Femur (tissue), 1 donor: ENCODE measurements around the gene ZNF550.

ENCODE experiments used
- DNase-seq: peaks from one replicate; pipeline ENCODE4 v3.0.0-alpha.2; 2017

ZNF550 gene

DNA sequence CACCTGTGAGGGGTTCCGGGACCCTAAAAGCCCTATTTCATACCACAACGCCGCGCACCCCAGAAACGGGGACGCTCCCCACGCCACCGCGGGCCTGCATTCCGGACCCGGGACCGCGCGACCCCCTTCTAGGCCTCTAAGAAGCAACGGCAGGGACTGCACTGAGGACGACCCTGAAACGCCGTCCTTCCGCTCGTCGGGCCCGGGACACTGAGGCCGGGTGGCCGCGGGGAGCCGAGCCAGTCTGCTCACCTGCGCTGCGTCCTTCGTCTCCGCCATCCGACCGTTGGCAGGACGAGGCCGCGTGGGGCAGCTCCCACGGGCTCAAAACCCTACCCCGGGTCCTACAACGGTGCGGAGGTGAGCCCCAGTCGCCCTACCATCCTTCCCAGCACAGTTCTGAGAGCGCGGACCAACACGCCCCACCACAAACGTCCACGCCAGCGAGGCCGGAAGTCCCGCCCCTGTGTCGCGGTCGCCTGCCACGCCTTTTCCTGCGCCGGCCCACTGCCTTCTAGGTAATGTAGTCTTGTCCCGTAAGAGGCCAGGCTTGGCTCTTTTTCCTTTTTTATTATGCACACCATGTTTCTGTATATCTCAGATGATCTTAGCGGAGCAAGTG lies at the start of gene ZNF550:
Gene ZNF550 (minus strand): TSS at position 460 of the 622 bp plus-strand sequence. CDS start 181 bp downstream, at position 279.
- DNase-seq, result peak; percentile 95

DNA sequence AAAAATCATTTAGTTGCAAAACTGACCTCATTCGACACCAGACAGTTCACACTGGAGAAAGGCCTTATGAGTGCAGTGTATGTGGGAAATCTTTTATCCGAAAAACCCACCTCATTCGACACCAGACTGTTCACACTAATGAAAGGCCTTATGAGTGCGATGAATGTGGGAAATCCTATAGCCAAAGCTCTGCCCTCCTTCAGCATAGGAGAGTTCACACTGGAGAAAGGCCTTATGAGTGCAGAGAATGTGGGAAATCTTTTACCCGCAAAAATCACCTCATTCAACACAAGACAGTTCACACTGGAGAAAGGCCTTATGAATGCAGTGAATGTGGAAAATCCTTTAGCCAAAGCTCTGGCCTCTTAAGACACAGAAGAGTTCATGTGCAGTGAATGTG lies 47.3 kb upstream of the ZNF550 start:
- DNase-seq, result no peak

DNA sequence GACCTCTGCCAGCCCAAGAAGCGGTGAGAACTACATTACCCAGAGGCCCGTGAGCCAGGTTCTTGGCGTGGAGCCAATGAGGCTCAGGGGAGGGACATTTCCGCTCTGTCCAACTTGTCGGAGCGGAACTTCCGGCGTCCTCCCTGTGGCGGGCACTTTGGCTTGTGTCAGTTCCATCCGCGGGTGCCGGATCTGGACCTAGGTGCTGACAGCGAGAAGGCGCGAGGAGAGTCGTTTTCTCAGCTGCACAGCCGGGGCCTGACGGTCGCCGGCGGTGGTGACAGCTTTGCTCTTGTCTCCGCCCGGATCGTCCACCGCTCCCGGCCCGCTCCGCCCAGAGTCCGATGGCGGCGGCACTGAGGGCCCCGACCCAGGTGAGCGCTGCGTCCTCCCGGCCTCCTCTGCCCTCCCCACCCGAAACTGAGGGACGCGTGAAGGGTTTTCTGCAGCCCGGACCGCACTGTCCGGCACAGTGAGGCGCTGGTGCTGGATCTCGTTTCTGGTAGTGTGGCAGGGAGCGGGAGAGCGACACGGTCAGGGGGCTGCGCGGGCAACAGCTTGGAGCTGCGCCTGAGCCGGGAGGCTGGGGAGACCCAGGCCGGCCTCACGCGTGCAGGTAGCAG lies 40.2 kb upstream of the ZNF550 start, which contains the start of gene ZNF530:
Gene ZNF530 (plus strand): TSS at position 125 of the 623 bp plus-strand sequence. CDS start 4,461 bp downstream, outside the sequence.
- peak; percentile 96 for DNase-seq

DNA sequence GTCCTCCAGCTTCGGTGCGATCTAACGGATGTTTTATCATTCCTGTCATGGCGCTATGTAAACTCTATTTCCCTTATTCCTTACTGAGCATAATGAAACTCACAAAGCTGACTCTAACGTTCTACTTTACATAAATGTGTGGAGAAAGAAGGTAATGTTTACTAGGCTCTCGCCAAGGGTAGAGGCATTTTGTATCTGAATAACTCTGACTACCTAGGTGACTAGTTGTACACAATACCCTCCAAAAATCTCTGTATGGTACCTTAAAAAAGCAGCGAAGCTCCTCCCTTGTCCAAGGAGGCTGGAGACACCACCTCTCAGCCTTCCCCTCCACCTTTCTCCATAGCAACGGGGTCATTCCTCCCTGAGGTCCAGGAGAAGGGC lies 39.7 kb upstream of the ZNF550 start:
- DNase-seq, result no peak

DNA sequence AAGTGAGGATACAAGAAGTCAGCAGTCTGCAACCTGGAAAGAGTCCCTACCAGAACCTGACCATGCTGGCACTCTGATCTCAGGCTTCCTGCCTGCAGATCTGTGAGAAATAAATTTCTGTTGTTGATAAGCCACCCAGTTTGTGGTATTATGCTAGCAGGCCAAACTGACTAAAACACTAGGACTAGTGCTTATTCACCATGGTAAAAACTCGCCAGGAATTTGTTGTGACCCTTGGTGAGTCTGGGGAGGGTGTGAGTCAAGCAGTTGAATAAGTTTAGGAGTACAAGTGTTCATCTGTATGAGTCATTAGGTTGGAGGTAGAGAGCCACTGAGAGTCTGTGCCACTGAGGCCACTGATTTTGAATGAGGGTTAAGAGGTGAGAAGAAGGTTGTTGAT lies 27.9 kb upstream of the ZNF550 start:
- DNase-seq, result no peak

DNA sequence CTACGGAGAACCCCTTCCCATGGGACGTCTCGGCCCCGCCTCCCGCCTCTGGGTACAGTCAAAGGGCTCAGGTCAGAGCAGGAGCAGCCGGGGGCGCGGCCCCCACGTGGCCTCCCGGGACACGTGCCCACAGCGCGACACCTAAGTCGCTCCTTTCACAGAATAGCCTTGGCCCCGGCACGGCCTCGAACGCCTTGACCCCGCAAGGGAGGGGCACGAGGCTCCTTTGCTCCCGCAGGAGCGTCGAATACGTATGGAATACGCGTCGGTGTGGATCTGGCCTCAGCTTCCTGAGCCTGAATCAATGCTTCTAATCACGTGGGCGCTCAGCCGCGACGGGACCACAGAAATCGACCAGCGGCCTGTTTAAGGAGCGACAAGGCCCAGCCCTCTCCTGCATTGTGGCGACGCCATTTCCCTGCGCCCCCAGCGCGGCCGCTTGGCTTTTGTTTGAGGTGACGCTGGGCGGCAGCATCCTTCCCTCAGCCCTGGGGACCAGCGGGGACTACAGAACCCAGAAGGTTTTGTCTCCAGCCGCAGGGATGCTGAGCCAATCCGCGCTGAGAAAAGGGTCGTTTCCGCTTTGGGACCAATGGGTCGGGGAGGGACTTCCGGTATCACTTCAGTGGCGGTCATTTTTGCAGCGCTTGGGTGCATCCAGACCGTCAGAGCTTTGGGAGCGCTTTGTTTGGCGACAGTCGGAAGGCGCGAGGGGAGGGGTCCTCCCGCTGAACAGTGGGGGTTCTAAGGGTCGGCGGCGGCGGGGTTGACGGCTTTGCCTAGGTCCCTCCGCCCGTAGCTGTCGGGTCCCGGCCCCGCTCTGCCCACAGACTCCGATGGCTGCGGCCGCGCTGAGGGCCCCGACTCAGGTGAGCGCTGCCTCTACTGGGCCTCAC lies 24.1 kb upstream of the ZNF550 start, which contains the start of gene ZIK1:
Gene ZIK1 (plus strand): TSS at position 625 of the 896 bp plus-strand sequence. CDS start 212 bp downstream, at position 837.
- peak; percentile 95 for DNase-seq

DNA sequence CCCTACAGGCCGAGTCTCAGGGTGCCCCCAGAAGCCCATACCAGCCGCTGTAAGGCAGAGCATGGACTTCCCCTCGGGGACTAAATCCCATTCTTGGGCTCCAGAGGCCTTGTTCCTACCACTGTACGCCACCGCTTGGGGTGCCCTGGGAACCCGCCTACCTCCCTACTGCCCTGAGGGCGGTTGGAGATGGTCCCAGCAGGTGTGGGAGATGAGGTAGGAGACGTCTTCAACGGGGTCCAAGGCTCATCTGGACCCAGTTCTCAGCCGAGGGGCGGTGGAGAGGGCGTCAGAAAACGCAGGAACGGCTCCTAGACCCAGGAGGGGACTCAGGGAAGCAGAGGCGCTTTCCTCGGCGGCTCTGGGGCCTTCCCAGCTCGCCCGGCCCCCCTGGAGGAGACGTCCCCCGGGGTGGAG lies 23.4 kb upstream of the ZNF550 start:
- DNase-seq, result no peak

DNA sequence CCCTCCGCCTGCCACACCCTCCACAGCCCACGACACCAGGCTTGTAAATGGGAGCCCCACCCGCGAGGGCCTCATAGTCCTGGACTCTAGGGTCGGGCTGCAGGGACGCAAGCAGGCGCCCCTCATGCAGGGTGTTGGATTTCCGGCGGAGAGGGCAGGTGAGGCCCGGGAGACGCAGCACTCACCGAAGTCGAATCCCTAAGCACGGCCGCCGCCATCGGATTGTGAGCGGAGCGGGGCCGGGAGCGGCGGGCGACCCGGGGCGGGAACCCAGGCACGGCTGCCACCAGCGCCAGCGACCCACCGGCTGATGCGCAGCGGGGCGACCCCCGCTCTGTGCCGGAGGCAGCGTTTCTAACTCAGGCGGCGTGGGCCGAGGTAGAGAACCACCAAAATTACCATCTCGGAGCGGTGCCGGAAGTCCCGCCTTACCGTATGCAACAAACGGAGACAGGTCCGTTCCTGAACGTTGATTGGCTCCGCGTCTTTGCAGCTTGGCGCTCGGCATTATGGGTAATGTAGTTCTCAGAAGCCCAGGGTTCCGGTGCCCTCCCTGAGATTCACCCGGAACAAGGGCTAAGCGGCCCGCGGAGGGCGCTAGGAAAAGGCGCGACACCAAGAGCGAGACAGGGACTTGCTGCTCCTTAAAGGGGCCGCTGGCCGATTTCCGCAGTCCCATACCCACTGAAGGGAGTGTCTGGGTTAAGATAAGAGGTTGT lies 19.0 kb upstream of the ZNF550 start, which contains the start of gene ZNF416:
Gene ZNF416 (minus strand): TSS at position 425 of the 719 bp plus-strand sequence. CDS start 207 bp downstream, at position 218.
- DNase-seq, result peak; percentile 99

DNA sequence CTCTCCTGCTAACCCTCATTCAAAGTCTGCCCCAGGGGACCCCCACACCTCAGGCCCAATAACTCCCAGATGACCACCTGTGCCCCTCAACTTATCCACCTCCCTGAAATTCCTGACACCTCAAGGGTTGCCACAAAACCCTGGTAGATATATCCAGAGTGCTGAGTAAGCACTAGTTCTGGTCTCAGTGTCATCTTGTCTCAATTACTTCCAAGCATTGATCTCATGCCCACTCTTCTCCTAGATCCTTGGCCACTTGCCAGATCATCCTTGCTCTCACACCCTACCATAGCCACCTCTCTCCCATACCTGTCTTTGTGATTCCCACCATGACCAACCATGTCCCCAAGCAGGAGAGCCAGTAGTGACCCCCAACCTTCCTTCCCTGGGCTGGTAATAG lies 17.0 kb upstream of the ZNF550 start:
- DNase-seq, result no peak

DNA sequence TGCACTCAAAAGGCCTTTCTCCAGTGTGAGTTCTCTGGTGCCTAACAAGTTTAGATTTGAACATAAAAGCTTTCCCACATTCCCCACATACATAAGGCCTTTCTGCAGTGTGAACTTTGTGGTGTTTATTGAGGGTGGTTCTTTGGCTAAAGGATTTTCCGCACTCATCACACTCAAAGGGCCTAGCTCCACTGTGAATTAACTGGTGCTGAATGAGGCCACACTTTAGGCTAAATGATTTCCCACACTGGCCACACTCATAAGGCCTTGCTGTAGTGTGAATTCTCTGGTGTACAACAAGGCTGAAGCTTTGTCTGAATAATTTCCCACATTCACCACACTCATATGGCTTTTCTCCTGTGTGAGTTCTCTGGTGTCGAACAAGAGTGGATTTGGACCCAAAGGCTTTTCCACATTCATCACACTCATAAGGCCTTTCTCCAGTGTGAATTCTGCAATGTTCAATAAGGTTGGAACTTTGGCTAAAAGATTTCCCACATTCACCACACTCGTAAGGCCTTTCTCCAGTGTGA lies 12.8 kb upstream of the ZNF550 start:
- DNase-seq, result no peak

DNA sequence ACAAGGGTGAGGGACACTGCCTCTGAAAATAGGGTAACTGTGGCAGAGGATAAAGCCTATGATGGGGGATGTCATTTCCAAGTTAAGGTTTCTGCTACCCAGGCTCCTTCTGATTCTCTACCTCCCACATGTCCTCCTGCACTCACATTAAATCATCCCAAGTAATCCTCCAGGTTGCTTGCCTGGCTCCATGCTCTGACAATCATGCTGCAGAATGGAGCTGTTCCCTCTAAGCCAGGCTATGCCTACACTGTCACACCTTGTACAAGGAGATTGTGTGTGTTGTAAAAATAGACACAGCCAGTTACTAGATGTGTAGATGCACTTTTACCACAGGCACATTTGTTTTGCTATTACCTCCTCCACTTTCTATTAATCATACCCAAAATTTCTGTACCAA lies 11.0 kb upstream of the ZNF550 start:
- no peak for DNase-seq

DNA sequence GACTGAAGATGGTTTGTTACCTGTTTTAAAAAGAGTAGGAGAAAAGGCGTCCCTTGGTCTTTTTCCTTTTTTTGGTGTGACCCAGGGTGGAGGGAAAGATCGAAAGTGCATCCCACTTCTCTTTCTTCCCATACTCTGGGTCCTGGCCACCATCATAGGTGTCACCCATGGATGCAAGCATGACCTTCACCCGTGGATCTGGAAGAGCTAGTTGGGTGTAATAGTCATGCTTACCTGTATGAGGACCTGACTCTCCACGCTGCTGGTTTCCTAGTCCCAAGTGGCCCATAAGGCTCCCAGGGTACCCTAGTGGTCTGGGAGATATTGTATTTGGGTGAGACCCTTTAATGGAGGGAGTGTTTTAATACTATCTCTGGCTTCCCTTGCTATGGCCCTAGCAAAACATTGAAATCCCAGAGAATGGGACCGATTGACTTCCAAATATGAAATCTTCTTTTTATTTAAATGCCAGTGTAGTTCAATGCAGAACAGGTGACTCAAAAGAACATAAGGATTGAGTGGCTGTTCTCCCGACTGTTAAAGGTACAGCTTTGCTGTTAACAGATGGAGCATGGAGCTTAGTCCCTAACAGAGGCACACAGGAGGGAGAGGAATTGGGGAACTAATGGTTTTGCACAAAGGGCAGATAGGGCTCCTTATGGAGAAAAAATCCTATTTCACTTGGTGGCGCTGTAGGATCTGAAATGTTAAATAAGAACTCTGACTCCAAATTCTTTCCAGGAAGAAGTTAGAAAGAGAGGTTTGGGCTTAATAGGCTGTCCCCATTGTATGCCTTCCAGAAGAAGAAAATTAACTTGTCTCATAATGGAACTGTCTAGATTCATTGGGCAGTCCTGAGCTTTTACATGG lies 7.0 kb upstream of the ZNF550 start:
- no peak for DNase-seq

DNA sequence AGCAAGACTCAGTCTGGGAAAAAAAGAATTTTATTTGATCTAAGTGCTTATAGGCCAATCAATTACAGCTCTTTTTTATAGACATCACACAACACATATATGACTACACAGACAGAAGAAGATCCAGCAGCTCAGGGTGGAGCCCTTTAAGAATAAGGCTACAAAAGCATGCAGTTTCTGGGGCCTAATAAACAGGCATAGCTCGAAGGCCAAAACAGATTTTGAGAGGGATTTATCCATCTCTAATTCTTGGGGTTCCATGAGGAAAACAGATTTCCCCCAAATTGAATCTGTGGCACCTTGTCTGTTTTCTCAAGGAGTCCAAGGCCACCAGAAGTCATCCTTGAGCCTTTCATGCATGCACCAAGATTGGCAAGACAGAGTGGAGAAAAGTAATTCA lies 3.9 kb upstream of the ZNF550 start:
- no peak for DNase-seq

DNA sequence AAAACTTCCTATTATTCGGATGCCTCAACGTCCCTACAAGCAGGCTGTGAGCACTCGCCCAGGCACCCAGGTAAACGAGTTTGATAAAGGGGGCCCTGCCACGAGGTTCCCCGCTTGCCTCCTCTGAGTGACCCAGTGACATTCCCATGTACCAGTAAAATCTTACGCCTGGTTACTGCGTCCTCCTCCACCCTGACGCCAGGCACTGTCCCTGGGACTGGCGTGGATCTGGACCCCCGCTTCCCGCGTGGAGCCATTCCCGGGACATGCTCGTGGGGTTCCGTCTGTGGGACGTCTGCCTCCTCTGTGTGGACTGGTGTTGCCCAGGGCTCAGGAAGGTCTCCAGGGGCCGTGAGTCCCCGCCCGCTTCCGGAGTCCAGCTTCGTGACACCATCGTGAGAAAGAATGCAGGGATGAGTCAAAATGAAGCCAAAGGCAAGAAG lies 407 bp upstream of the ZNF550 start:
- peak; percentile 39 for DNase-seq

DNA sequence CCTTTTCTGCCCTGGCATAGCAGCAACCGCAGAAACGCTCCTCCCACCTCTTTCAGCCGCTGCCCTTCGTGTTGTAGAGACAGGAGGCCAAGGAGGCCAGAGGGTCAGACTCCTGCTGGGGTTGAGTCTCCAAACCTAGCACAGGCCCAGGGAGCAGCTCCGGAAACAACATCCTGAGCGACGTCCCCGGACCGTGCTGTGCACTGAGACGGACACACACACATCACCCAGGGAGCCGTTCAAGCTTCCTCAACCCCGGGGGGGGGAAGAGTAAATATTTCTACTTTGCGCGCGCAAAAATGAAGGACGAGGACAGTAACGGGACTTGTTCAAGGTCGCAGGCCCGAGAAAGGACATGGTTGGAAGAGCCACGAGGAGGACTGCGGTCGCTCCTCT lies 657 bp downstream of the ZNF550 start:
- peak; percentile 38 for DNase-seq

DNA sequence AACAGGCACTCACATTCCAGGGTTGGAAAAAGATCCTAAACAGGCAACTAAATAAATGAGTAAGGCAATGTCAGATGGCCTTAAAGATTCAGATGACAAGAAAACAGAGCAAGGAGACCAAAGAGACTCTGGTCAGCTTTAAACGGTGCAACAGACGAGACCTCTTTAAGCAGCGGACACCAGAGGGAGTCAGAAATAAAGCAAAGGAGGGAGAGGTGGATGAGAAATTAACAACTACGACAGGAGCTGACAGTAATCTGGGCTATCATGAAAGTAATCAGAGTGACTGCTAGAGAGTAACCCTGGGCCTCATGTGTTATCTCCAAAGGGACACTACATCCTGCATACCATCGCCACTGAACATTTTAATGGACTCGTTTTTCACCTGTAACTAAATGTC lies 1.1 kb downstream of the ZNF550 start:
- DNase-seq, result no peak

DNA sequence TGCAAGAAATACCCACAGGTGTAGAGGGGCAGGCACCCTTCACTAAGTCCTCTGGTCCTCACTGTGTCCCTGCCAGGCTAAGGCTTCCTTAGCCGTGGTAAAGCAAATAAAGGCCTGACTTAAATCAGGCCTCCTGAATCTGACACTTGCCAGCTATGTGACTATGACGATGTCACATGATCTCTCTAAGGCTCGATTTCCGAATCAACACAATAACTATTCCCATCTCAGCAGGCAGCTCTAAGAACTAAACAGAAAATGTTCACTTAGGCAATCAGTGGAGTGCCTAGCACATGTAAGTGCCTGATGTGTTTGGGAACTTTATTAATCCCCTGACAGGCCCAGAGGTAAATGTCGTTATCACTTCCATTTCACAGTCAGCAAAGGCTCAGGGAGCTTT lies 2.0 kb downstream of the ZNF550 start:
- no peak for DNase-seq

DNA sequence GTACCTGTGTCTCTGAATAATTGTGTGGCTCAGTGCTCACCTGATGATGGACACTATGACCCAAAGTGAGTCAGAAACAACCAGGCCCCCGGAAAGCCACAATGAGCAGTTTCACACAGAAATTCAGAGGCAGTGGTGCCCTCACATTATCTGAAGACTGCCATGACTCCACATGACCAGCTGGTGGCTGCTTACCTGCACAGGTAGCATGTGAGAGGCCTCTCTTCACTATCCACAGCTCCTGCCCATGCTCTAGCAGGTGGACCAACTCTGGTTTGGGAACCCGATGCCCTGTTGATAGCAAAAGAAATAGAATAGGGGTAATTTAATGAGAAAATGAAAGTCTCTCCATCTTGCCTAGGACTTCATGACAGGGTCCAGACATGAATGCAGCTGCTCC lies 7.2 kb downstream of the ZNF550 start:
- DNase-seq, result no peak

DNA sequence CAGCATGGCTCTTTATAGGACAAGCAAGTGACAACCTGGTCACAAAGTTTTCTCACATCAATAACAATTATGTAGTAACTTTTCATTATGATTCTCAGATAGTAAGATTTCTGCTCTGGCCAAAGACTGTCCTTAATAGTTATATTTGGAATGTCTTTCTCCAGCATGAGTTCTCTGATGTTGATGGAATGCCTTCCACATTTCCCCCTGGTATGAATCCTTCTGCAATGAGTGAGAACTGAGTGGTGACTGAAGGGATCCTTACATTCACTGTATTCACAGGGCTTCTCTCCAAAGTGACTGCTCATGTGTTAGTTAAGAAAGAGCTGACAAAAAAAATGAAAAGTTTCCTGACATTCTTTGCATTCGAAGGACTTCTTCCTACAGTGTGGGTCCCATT lies 13.2 kb downstream of the ZNF550 start:
- DNase-seq, result no peak

DNA sequence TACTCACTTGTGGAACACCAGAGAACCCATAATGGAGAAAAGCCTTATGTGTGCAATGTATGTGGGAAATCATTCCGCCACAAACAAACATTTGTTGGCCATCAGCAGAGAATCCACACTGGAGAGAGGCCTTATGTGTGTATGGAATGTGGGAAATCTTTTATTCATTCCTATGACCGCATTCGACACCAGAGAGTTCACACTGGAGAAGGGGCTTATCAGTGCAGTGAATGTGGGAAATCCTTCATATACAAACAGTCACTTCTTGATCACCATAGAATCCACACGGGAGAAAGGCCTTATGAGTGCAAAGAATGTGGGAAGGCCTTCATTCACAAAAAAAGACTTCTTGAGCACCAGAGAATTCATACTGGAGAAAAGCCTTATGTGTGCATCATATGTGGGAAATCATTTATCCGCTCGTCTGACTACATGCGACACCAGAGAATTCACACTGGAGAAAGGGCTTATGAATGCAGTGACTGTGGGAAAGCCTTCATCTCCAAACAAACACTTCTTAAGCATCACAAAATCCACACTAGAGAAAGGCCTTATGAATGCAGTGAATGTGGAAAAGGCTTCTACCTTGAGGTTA lies 21.6 kb downstream of the ZNF550 start:
- DNase-seq, result no peak
